NCI-H128 (cell line): Measurements from ENCODE around the gene ASGR2.
"Not testable (repeated sequence)": the region's sequence is repeated elsewhere in the genome, so short reads cannot be mapped to it uniquely, and the experiment has no call there.

Experiments used
- DNase-seq: peaks from one replicate; lab custom pipeline; 2025; ENCODE audit not compliant: unreplicated experiment; lab: John Stamatoyannopoulos, UW

Gene ASGR2, protein sequence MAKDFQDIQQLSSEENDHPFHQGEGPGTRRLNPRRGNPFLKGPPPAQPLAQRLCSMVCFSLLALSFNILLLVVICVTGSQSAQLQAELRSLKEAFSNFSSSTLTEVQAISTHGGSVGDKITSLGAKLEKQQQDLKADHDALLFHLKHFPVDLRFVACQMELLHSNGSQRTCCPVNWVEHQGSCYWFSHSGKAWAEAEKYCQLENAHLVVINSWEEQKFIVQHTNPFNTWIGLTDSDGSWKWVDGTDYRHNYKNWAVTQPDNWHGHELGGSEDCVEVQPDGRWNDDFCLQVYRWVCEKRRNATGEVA

DNA sequence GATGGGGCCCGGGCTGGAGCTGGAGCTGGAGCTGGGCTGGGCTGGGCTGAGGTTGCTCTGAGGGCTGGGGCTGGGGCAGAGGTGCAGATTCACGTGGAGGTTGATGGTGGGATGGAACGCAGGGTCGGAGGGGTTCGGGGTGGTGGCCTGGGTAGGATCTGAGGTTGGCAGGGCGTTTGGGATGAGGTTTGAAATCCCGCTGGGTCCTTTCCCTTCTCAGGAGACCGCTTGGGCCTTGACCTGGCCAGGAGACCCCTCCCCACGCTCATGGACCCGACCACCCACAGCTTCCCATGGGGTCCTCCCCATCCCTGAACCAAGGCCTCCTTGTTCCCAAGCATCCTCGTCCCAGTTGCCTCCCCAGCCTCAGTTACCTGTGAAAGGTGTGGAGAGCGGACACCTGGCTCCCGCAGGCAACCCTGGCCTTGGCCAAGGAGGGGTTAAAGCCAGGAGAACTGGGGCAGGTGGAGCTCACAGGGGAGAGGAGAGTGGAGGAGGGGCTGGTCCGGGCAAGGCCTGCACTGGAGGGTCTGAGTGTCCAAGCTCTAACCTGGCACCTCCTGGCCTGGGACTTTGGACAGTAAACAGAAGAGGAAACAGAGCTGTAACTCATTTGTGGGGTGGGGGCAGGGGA, at the start of gene ASGR2:
TSS of gene ASGR2 (minus strand) at position 582 of the 634 bp plus-strand sequence. CDS start 582 bp downstream, outside the sequence.
- DNase-seq: no peak

DNA sequence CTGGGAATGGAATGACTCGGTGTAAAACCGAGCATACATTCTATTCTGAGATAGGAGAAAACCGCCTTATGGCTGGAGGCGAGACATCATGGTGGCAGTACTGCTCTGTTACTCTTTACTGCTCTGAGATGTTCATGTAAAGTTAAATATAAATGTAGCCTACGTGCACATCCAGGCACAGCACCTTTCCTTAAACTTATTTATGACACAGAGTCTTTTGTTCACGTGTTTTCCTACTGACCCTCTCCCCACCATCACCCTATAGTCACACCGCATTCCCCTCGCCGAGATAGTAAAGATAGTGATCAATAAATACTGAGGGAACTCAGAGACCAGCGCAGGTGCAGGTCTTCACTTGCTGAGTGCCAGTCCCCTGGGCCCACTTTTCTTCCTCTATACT, 44.9 kb upstream of the ASGR2 start:
- not testable (repeated sequence) for DNase-seq

DNA sequence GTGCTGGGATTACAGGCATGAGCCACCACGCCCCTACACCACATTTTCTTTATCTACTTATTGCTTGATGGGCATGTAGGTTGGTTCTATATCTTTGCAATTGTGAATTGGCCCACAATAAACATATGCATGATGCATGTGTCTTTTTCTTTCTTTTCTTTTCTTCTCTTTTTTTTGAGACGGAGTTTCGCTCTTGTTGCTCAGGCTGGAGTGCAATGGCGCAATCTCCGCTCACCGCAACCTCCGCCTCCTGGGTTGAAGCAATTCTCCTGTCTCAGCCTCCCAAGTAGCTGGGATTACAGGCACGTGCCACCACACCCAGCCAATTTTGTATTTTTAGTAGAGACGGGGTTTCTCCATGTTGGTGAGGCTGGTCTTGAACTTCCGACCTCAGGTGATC, 43.8 kb upstream of the ASGR2 start:
- DNase-seq: not testable (repeated sequence)

DNA sequence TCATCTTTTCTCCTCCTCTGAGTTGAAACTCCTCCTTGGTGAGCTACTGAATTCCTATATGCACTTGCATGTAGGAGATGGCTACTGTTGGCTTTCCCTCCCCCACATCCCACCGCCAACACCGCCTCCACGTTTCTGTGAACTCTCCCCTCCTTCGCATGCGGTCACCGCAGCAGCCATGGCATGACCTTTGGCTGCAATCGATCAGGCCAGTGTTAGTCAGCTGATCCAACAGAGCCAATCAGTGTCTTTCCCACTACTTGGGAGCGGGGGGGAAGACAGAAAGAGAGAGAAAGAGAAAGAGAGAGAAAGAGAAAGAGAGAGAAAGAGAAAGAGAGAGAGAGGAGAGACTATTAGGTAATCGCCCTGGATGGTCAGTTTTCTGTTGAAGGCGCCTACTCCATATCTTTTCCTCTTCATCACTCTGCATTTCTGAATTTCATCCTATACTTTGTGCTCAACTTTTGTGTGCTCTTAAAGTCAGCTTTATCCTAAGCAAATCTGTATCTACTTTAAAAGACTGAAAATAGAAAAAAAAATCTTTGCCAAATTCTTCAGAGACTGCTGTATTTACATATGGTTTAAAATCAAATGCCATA, 41.8 kb upstream of the ASGR2 start:
- DNase-seq: no peak

DNA sequence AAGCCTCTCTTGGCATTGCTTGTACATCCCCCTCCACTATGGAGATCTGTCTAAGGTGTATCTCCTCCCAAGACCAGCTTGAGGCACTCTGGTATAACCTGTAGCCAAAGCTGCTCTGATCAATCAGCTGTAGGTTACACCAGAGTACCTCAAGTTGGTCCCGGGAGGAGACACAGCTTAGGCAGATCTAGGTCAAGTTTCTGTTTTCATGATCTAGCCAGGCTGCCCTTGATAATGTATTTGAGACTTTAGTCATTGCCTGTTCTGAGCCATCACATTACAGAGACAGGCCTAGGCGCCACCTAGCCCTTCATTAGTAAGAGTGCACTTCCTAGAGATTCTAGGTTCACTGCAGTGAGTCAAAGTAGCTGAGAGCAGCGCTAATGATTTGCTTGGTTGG, 33.1 kb upstream of the ASGR2 start:
- DNase-seq: no peak

DNA sequence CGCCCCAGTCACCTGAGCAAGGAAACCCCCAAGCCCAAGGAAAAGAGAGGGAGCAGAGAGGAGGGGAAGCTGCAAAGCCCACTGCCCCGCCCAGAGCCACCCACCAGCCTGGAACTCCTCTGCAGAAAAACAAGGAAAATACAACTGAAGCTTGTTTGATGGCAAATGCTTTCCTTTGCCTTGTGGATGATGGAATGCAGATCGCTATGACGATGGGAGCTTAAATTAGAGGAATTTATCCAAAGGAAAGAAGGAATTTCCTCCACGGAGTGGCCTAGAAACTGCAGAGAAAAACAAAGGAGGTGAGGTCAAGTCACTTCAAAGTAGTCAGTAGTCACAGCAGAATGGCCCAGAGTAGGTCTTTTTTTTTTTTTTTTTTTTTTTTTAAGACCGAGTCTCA, 31.5 kb upstream of the ASGR2 start:
- DNase-seq: no peak

DNA sequence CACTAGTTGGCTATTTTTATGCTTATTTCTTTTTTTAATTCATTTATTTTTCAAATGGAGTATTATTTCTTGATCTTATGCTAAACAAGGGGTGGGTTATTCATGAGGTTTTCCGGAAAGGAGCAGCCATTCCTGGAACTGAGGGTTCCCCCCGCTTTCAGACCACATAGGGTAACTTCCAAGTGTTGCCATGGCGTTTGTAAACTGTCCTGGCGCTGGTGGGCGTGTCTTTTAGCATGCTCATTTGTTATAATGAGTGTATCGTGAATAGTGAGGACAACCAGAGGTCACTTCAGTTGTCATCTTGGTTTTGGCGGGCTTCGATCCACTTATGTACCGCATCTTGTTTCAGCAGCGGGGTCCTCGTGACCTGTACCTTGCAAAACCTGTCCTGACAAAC, 29.6 kb upstream of the ASGR2 start:
- DNase-seq: no peak

DNA sequence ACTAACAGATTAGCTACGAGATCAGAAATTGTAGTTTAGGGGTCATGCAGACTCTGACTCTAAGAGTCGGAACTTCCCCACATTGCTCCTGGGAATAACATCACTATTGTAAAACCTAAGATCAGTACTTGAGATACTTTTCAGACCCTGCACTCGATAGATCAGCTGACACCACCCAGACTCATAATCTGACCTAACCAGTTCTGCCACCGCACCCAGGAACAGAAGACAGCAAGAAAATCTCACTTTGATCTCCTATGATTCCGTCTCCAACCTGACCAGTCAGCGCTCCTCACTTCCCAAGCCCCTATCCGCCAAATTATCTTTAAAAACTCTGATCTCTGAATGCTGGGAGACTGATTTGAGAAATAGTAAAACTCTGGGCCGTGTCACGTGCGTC, 27.2 kb upstream of the ASGR2 start:
- DNase-seq: no peak

DNA sequence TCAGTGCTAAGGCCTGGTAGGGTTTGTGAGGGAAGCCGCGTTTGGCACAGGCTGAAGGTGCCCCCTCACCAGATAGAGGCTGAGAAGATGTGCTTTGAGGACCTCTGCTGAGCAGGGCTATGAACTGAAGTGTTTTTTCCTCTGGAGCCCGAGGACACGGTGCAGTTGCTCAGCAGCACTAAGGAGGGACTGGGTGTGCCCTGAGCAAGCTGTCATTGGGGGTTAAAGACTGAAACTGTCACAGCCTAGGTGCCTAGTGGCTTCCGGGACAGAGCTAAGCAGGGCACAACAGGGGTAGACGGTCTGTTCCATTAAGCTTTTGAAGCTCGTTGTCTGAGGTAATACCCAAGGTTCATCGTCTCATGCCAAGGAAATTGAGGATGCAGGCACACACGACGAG, 24.8 kb upstream of the ASGR2 start:
- no peak for DNase-seq

DNA sequence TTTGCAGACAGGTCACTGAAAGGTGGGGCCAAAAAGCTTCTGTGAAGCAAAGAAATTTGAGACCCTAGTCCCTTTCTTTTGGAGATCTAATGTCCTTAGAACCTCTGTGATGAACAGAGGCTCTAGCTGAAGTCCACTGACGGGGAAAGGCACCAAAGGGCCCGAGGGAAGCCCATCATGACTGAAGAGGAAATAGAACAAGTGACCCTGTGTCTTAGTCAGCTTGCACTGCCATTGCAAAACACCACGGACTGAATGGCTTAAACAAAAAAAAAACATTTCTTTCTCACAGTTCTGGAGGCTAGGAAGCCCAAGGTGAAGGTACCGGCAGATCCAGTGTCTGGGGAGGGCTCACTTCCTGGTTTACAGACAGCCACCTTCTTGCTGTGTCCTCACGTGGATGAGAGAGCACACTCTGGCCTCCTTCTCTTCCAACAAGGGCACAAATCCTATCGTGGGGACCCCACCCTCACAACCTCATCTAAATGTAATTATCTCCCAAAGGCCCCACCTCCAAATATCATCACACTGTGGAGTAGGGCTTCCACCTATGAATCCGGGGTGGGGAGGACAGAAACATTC, 24.3 kb upstream of the ASGR2 start:
- DNase-seq: no peak

DNA sequence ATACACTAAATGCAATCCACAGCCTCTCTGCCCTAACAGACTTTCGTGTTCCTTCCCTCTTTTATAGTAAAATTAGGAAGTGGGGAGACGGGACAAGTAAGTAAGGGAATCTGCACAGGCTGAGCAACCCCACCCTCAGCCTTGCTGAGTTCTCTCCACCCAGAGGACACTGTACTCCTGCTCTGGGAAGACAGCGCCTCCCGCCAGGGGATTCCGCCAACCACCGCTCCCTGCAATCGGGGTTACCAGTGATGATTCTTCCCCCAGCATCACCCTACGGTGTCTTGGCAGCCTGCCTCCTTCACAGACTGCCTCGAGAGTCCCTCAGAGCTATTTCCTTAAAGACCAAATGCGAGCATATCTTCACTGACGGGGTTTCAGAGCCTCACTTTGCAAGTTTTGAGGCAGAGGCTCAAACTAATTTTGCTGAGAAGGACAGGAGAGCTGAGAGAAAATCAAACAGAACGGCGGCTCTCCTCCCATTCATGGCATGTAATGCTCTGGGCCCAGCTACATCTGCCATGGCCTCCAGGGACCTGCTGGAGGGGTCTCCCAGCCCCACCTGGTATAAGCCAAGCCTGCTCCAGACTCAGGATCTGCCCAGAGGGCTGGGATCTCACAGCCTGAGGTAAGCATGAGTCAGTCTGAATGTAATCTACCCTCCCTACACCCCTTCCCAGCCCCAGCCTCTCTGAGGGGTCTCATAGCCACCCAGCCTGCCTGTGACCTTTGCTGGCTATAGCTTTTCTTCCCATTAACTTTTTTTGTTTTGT, 22.7 kb upstream of the ASGR2 start:
- no peak for DNase-seq

DNA sequence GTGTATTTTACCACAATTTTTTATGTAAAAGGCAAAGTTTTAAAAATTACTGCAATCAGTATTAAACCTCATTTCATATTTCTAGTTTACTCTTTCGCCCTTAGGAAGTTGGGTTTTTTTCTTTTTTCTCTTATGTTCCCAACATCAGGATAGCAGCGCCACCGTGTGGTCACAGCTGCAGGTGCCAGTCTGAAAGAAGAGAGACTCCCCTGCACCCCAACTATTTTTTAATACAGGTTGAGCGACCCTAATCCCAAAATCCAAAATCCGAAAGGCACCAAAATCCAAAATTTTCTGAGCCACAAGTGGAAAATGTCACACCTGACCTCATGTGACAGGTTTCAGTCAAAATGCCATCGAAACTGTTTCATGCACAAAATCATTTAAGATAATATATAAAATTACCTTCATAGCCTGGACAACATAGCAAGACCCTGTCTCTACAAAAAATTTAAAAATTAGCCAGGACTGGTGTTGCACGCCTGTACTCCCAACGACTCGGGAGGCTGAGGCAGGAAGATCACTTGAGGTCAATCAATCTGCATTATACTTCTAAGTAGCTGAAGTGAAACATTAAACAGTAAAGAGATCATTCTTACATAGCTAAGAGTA, 21.8 kb upstream of the ASGR2 start:
- DNase-seq: peak; percentile 11

DNA sequence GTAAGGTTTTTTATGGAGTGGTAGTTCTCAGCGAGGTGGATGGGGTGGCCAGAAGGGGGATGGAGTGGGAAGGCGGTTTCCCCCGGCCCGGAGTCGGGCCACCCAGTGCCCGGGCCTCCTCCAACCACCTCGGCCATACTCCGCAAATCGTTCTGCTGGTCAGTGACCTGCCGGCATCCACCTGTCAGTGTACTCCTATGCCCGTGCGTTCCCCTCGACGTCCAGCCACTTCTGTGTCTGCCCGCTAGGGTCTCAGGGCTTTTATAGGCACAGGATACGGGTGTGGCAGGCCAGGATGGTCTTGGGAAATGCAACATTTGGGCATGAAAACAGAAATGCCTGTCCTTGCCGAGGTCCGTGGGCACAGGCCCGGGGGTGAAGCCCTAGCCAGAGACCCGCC, 19.3 kb upstream of the ASGR2 start:
- no peak for DNase-seq

DNA sequence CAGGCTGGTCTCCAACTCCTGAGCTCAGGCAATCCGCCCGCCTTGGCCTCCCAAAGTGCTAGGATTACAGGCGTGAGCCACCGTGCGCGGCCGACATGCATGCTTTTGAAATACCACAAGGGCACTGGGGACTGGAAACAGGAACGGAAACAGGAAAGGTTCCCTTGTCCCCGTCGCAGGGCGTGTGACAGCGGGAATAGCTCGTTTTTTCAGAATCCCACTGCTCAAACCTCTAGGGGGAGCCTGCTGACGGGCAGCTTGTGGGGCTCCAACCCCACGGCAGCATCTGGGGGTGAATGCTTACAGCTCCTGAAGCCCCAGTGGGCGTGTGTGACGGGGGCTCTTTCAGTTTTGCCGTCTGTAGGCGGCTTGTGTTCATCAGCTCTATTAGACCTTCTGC, 18.8 kb upstream of the ASGR2 start:
- DNase-seq: no peak

DNA sequence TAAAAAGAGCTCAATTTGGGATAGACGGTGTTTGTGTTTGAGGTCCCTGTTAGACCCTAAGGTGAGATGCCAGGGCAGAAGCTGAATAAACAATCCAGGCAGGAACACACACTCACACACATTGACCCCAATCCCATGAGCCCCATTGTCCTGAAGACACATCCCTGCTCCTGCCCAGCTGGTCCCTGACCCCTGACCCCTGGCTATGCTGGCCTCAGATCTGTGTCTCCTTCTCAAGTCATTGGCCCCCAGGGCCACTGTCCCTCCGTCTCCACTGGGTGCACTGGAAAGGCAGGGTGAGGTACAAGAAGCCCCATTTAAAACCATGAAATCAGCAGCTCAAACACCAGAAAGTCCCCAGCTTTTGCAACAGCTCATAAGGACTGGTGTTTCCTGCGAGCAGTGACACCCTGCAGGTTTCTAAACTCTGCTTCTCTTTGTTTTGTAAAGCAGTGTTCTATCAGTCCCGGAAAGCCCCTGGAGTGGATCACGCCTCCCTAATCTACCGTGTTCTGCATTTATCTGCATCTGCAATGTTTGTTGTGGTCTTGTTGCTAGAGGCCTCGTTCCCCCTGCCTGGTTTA, 18.0 kb upstream of the ASGR2 start:
- no peak for DNase-seq

DNA sequence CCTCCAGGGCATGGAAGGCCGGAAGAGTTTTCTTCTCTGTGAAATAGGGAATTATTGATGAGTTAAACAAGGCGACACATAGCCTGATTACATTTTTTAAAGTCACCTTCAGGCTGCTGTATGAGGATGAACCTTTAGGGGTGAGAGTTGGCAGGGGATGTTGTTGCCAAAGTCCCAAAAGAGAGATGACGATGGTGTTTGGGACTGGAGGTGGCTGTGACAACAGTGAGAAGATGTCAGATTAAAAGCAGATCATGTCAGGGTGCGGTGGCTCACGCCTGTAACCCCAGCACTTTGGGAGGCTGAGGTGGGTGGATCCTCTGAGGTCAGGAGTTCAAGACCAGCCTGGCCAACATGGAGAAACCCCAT, 16.8 kb upstream of the ASGR2 start:
- no peak for DNase-seq

DNA sequence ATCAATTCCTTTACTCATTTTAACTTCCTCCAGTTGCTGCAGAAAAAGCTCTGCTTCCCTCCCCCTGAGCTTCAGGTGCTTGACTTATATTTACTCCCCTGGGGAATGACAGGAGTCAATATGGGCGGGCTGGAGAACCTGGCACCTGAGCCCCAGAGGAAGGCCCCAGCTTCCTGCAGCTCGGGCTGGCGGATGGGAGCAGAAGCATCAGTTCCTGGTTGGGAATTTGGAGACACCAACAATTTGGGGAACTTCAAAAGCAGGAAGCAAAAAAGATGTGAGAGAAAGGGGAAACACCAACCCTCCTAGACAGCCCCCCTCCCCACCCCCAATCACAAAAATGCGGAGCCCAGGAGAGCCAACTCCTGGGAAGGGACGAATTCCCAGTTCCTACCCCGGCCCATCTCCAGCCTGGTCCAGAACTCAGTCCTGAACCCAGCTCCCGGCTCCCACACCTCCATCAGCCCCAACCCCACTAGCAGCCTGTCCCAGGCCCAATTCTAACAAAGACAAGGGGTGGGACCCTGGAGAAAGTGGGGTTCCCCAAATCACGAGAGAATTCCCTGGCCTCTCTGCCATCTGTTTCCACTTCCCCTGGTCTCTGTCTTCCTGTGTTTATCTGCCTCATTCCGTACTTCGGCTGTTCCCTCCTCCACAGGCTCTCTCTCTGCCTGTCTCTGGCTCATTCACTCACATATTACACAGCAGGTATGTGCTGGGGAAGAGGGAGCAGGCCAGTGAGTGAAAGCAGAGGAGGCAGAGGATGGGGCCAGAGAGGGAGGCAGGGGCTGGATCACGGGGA, 16.2 kb upstream of the ASGR2 start:
- DNase-seq: no peak

DNA sequence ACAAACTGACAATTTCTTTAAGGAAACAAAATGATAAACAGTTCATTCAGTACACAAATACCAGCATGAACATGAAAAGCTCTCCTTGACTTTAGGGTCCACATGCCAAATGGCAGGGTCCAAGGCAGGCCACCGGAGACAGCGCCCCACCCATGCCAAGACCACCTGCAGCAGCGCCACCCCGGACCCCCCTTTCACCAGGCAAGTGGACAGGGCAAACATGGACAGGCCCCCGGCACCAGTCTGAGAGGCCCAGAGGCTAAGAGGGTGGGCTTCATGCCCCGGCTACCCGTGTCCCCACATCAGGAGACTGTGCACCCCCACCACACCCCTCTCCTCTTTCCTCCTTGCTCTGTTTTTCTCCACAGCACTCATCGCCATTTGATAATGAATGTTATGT, 14.7 kb upstream of the ASGR2 start:
- no peak for DNase-seq

DNA sequence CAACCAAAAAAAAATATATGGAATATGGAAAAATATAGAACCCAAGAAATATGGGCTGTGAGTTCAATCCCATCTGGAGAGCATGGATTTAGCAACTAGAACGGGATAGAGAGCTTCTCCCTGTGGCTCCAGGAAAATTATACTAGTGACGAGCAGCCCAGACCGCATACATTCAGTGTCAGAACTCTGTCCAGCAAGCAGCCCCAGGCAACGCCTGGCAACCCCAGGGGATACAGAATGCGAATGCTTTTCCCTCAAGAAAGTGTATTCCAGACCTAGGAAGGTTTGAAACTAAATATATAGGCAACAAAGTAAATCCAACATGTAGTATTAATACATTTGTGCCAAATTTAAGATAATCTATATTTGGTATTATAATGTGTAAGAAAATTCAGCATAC, 13.5 kb upstream of the ASGR2 start:
- DNase-seq: no peak

DNA sequence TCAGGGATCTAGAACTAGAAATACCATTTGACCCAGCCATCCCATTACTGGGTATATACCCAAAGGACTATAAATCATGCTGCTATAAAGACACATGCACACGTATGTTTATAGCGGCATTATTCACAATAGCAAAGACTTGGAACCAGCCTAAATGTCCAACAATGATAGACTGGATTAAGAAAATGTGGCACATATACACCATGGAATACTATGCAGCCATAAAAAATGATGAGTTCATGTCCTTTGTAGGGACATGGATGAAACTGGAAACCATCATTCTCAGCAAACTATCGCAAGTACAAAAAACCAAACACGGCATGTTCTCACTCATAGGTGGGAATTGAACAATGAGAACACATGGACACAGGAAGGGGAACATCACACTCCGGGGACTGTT, 12.9 kb upstream of the ASGR2 start:
- DNase-seq: not testable (repeated sequence)
